ENCODE results near the gene EMILIN1.

GRCh38 chr2:27091746-27092695 lies 13.6 kb downstream of the EMILIN1 start:
- TF ChIP-seq RFX5 (IDR thresholded peaks at IDR 0.05; ENCODE audit: low read depth, low read length), result no peak
- no peak for TF ChIP-seq ATF2 (IDR thresholded peaks at IDR 0.05; ENCODE audit: low read length)
- TF ChIP-seq CHD2 (IDR thresholded peaks at IDR 0.05; ENCODE audit: borderline replicate concordance, low read depth, low read length), result no peak
- no peak for TF ChIP-seq EZH2 (IDR thresholded peaks at IDR 0.05; ENCODE audit: borderline replicate concordance, control insufficient read depth, low read depth, low read length)
- TF ChIP-seq EP300 (IDR thresholded peaks at IDR 0.05; ENCODE audit: borderline replicate concordance in 1 of 2, control insufficient read depth in 1 of 2, low read depth in 2 of 2, low read length in 2 of 2), result no peak
- no peak for TF ChIP-seq POLR2AphosphoS2 (IDR thresholded peaks at IDR 0.05; ENCODE audit: low read depth, low read length)
- TF ChIP-seq POLR2A (IDR thresholded peaks at IDR 0.05; ENCODE audit: low read depth, low read length), result no peak
- TF ChIP-seq RAD51 (IDR thresholded peaks at IDR 0.05), result no peak
- TF ChIP-seq, protein P1, sequence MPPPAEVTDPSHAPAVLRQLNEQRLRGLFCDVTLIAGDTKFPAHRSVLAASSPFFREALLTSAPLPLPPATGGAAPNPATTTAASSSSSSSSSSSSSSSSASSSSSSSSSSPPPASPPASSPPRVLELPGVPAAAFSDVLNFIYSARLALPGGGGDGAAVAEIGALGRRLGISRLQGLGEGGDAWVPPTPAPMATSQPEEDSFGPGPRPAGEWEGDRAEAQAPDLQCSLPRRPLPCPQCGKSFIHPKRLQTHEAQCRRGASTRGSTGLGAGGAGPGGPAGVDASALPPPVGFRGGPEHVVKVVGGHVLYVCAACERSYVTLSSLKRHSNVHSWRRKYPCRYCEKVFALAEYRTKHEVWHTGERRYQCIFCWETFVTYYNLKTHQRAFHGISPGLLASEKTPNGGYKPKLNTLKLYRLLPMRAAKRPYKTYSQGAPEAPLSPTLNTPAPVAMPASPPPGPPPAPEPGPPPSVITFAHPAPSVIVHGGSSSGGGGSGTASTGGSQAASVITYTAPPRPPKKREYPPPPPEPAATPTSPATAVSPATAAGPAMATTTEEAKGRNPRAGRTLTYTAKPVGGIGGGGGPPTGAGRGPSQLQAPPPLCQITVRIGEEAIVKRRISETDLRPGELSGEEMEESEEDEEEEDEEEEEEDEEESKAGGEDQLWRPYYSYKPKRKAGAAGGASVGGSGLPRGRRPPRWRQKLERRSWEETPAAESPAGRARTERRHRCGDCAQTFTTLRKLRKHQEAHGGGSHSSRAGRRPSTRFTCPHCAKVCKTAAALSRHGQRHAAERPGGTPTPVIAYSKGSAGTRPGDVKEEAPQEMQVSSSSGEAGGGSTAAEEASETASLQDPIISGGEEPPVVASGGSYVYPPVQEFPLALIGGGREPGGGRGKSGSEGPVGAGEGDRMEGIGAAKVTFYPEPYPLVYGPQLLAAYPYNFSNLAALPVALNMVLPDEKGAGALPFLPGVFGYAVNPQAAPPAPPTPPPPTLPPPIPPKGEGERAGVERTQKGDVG (CRISPR knock-in tag; IDR thresholded peaks at IDR 0.05), result no peak

Measured in GM12878 (cell line).